NCI-H2171 (cell line): ENCODE measurements around the gene WBP2.

Experiments used
- DNase-seq: peaks from one replicate; lab custom pipeline; 2025; lab: John Stamatoyannopoulos, UW

WBP2 gene

DNA sequence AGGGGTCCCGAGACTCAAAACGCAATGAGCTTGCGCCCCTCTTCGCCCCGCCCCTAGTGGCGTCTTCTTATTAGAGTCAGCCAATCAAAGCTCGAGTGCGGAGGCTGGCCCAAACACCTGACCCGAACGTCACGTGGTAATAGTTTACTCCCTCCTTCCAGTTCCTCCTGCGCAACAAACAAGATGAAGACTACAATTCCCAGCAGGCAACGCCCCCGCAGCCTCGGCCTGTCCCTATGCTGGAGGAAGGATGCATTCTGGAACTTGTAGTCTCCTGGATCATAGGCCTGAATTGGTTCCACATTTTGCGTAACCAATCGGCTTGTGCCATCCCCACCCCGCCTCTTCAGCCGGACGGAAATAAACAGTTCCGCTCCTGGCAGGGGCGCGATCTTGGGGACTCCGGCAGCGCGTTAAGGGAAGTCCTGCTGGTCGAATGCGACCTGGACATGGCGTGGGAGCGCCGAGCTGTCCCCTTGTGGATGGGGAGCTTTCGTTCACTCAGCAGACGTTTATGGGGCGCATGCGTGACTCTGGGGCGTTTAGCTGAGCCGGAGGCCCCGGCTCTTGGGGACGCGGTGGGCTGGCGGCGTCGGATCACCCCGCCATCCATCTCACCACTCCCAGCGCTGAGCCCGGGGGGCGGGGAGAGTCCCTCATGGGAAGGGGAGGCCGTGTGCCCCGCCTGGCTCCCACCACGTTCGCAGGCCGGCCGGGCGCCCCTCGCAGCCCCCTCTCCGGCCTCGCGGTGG, at the start of gene WBP2:
WBP2 (minus strand) TSS at position 26 of the 752 bp plus-strand sequence. CDS start 38 bp downstream, outside the sequence.
- DNase-seq = peak; percentile 99

DNA sequence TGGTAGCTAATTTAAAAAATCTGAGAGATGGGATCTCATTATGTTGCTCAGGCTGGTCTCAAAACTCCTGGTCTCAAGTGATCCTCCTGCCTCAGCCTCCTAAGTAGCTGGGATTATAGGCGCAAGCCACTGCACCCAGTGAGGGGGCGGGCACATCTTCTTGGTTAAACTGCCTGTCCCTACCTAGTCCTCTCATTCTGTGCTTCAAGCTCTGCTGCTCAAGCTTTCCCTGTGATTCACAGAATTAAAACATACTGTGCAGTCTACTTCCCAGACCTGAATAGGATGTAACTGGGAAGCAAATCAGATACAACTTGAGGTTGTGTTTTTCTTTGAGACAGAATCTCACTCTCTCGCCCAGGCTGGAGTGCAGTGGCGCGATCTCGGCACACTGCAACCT, 47.3 kb upstream of the WBP2 start:
- DNase-seq = no peak

DNA sequence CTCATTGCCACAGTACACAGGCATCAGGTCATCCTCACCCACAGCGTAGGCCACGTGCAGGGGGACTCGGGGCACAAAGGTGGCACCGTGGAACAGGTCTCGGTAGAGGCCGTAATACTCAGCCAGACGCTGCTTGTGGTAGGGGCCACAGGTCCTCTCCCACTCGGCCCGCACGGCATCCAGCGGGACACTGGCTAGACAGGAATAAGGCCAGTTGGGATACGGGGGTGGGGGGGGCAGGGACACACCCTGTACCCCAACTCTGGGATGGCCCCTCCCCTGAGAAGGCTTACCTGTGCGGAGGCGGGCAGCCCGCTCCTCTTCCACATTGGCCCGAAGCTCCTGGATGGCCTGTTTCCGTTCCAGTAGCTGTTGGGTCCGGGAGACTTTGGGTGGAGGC, 46.6 kb upstream of the WBP2 start:
- DNase-seq = no peak

DNA sequence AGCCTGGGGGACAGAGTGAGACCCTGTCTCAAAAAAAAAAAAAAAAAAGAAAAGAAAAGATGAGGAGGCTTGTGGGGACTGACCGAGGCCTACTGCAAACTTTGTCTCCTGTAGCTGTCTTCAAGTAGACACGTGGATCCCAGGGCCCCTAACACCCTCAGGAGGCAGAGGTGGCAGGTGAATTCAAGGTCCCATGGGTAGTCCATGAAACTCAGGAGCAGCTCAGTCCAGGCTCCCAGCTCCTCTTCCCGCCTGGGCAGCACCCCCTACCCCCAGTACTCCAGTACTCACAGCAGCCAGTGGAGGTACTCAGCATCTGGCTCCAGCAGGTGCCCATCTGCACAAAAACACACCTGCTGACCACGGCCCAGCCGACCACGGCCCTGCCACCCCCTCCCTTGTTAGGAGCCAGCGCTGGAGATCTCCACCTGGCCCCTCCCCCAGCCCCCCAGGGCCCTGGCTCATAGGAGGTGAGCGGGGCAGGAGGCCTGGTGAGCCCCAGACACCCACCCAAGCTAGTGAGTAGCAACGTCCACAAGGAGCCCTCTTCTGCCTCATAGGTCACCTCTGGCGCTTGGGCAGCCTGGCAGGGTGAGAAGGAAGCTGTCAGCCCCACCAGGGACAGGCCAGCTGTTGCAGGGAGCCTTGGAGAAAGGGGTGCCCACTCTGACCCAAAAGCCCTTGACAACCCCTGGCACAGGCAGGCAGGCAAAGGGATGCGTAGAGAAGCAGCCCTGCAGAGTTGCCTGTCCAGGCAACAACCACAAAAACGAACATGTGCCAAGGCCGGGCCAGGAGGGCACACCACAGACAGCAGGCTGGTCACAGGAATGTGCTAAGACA, 45.8 kb upstream of the WBP2 start:
- DNase-seq = no peak

DNA sequence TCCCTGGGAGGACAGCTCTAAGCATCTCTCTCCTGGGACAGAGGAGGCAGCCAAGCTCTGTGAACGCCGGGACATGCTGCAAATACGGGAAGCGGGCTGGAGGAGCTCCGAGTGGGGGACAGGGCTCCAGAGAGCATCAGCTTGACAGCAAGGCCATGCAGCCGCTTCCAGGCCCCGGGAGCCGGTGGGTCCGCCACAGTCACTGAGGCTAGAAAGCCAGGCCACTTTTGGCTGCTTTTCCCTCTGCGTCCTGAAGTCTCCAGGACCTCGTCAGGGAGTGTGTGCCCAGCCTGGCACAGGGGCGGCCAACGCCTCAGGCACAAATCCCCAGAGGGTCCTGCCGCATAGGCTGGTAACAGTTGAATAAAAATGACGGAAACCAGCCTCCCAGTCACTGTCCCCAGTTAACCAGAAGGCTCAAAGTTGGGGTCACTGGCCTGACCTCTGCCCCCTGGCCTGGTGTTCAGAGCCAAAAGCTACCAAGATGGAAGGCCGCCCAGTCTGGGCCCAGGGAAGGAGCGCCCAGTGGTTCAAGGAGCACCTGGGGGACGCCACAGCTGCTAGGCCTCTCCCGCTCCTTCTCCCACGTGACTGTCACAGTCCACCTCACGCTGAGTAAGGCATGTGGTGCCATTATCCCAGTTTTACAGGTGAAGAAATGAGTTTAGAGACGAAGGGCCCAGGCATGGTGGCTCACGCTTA, 44.8 kb upstream of the WBP2 start:
- DNase-seq = no peak

DNA sequence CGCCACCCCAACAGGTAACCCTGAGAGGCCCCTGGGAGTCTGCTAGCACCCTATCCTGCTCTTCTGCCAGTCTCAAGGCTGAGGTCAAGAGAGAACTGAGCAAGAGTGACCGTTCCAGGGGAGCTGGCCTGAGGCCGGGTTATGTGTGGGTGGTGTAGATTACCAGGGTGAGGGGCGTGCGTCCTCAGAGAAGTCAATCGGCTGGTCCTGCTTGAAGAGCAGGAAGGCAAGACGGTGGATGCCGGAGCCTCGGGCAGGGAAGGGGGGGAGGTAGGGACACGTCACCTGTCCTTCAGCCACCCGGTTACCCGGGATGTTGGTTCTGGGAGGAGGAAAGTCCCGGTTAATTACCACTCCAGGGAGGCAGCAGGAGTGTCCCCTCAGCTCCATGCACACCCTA, 44.2 kb upstream of the WBP2 start:
- DNase-seq = no peak

DNA sequence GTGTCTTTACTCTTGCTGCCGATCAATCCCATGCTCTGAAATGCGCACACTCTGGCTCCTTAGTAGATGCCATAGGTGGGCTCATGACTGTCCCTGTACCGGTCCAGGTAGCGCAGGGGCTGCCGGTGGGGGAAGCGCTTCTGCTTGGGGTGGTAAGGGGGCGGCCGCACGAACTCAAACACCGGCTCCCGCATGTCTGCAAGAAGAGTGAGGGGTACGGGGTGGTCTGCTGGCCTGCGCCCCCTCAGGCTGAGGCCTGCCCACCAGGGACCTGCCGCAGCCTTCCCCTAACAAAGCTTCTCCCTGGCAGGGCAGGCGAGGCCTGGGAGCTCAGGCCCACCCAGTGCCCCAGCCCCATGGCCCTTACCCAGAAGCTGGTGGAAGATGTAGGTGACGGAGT, 43.7 kb upstream of the WBP2 start:
- no peak for DNase-seq

DNA sequence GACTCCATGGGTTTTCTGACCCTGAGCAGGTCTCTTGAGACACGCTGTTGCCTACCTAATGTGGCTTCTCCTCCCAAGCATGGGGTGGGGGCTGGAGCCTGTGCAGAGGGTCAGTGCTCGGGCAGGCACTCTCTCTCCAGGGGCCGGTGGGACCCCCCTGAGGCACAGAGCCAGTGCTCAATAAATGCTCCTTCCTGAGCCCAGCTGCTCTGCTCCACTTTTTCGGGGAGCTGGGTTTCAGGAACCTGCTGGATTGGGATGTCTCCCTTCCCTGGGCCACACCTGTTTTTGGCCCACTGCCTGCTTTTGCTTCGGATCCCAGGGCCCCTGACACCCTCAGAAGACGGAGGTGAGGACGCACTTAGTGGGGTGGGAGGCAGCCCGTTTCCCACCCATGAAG, 42.9 kb upstream of the WBP2 start:
- DNase-seq = no peak

DNA sequence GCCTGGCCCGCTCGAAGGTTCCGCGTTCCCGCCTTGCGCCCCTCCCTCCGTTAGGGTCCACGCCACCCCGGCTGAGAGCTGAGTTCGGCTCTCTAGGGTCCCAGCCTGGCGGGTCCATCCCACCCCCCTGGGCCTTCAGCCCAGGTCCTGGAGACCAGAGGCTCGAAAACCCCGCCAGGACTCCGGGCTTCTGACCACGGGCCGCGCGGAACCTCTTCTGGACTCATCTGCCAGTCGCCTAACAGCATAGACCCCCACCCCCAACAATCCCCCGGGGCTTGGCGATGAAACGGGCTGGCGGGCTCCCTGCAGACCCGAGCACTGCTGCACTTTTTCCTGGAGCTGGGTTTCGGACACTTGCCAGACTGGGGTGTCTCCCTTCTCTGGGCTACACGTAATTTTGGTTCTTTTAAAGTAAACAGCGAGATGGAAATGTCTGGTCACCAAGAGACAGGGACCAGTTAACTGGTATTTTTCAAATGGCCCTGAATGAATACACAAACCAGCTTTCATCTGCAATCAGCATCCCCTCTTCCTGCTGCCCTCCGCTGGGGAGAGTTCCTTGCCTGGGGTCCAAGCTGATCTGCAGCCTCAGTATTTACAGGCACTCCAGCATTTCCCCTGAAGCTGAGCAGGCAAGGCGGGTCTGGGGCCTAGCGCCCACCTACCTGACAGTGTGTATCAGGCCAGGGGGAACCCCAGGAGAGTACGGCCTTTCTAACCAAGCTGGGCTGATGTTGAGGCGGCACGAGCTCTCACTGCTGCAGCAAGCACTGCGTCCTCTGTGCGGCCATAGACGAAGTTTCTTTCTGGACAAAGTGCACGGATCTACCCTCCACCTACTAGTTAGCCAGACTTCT, 42.3 kb upstream of the WBP2 start:
- DNase-seq = no peak

DNA sequence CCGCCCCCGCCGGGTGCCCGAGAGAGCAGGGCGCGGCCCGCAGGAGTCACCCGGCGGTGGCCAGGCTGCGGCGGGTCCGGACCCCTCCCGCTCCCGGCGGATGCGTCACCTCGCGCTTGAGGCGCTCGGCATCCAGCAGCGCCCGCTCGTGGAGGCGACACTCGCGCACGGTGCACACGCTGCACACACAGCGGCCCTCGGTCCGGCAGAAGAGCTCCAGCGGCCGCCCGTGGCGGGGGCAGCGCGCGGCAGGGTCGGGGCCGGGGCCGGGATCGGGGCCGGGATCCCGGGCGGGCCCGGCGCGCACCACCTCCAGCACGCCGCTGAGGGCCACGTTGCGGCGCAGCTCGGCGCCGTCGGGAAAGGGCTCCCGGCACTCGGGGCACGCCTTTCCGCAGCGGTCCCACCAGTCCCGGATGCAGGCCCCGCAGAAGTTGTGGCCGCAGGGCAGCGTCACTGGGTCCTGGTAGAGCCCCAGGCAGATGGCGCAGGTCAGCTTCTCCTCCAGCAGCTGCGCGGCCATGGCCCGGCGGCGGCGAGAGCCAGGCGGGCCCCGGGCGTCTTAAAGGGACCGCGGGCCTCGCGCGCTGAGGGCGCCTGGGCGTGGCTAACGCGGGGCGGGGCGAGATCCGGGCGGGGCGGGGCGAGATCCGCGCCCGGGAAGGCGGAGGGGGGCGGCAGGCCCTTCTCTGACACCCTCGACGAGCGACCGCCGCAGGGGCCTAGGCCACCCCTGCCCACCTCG, 41.5 kb upstream of the WBP2 start, which contains the start of gene TRIM65:
TRIM65 (minus strand) TSS at position 537 of the 745 bp plus-strand sequence; CDS start at position 523, 14 bp downstream.
- DNase-seq = peak; percentile 70

DNA sequence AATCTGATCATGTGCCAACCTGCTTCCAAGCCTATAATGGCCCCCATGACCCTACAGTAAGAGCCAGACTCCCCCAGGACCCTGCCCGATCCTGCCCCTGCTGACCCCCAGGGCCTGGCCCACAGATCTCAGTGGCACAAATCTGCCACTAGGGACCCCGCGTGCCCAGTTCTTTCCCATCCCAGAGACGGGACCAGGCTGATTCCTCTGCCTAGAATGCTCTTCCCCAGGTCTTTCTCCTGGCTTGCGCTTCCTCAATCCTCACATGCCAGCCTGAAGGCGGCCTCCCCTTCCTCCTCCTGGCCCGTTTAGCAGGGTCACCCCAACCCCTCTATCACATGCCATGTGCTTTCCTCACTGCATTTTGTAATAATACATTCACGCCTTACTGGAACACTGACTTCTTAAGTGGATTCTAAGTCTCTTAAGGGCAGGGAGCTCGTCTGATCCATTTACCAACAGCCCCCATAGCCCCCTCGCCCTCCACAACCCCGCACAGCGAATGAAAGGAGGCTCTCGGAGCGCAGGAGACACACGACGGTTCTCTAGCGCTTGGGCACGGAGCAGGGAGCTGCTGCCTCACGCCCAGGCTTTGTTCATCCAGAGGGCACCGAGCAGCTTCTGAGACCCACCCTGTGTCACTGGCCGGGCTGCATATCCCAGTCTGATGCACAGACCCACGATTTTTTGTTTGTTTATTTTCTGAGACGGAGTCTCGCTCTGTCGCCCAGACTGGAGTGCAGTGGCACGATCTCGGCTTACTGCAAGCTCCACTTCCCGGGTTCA, 40.4 kb upstream of the WBP2 start:
- no peak for DNase-seq

DNA sequence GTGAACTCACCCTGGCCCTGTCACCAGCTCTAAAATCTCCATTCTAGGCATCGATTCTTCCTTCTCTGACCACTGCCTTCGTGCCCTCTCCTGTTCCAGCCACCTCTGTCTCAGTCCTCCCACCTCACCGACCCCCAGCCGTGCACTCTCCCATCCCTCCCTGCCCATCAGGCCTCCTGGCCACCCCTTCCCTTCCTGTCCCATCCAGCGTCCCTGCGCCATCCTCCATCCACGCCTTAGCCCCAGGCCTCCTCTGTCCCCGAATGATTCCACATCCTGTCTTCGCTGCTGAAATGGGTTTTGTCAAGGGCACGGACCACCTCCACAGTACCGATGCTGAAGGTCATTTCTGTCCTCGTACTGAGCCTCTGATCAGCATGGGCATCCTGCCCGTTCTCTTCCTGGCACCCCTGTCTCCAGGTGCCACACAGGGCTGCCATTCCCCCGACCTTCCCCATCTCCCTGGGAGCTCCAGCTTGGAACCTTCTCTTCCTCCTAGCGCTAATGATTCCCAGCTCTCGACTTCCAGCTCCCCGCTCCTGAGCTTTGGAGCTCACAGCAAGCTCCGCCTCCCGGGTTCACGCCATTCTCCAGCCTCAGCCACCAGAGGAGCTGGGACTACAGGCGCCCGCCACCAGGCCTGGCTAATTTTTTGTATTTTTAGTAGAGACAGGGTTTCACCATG, 39.1 kb upstream of the WBP2 start:
- no peak for DNase-seq

DNA sequence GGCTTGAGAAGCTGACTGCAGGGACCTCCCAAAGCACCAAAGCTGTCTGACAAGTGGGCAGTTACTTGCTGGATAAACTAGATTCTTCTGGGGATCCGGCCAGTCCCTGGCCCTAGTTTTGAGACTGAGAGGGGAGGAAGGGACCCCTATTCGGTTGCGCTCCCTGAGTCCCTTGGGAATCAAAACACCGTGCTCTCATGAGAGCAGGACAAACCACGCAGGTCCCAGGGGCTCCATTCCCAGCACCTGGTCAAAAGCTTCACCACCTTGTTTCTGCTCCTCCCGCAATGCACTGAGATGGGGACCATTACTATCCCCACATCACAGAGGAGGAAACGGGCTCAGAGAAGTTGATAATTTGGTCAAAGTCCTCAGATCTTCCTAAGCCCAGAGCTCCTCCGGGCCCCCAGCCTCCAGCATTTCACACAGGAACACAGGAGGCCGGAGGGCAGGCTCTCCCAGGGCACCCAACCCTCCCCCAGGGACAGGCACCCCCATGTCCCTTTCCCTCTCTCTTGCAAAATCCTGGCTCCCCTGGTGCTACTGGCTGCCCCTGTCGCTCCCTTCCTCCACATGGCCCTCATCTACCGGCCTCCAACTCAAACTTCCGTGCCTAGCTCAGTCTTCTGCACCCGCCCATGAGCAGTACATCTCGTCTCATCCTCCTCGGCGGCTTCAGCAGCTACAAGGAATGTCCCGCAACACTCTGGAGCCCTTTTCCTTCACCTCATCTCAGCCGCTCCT, 38.3 kb upstream of the WBP2 start:
- DNase-seq = no peak

DNA sequence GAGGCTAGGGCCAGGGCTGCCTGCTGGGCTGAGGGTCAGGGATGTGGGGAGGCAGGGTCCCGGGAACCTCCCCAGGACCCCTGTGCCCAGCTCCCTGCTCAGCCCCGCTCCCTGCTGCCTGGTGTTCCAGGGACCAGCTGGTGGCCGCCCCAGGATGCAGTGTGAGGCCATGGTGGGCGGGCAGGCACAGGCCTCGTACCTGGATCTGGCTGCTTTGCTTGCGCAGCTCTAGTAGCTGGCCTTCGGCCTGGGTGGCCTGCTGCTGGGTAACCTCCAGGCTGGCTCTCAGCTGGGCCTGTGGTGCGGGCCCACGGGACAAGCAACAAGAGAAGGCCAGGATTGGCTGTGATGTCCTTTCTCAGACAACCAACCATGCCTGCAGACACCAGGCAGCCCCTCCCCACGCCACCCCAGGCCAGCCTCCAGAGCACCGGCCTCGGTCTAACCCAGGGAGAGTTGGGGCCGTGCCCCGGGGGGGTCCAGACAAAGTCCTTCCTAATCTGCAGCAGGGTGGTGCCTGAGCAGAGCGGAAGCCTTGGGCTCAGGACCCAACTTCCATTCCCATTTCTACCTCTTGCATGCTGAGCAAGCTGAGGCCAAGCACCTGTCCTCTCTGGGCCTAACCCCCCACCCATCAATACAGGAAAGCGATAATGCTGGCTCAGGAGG, 37.6 kb upstream of the WBP2 start:
- DNase-seq = no peak

DNA sequence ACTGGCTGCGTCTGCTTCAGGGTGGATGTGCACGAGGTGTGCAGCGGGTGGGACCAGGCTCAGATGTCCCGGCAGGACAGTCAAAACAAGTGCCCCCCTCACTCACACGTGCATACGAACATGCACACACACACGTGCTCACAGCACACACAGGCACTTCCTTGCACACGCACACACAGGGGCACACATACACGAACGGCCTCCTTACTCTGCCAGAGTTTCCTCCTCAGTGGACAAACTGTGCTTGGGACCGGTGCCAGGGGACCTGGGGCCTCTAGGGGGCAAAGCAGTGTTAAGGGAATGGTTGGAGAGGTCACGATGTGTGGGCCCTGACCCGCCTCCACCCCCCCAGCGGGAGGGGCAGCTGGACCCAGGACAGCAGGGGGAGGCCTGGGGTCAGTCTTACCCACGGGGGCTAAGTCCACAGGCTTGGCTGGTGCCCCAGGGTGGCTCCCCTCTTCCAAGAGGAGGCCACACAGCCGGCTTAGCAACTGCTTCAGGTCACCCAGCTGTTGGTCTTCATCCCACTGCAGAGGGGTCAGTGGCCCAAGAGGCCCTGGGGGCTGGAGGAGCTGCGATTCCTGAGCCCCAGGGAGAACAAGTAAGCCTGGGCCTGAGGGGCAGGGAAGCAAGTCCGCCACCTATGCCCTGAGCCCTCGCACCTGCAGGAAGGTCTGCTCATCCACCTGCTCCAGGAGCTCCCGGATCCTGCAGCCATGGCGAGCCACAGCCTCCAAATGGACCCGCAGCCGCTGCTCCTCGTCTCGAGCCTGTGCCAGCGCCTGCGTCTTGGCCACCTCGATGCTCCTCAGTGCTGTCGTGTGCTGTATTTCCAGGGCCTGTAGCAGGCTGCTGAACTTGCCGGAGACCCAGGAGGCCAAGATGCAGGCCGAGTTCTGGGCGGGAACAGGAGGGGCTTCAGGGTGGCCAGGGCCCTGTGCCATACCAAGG, 36.7 kb upstream of the WBP2 start:
- DNase-seq = no peak

DNA sequence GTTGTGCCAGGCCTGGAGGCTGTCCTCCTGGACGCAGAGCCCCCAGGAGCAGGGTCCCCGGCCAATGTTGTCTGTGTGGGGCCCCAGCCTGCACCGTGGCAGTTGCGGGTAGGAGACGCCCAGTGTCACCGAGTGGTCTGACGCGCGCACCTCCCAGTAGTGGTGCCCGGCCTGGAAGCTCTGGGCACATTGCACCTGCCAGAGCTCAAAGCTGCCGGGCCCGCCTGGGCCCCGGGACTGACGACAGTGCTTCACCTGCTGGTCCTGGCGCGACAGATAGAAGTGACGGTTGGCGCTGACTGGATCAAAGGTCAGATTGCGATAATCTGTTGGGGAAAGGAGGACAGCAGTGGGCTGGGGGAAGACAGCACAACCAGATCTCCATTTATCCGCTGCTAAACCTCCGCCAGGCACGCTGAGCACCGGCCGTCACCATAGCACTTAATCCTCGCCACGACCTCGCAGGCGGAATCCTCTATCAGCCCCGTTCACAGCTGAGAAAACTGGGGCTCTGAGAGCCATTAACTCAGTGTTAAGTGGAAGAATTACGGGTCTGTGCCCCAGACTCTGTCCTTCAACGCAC, 36.0 kb upstream of the WBP2 start:
- no peak for DNase-seq

DNA sequence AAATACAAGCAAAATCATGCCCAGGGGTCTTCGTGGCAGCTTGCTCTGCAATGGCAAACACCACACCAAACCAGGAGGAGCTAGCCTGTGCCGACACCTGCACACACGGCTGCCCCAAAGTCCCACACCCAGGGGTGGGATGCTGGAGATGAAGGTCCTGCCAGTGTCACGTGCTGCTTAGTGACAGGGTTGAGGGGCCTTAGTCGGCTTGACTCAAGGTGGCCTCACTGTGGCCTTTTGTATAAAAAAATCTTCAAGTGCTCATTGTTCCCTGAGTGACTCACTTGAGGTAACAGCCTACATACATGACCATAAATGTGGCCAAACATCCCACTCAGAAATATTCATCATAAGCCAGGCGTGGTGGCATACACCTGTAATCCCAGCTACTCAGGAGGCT, 34.3 kb upstream of the WBP2 start:
- no peak for DNase-seq
